K562 (cell line): Measurements from ENCODE around the gene LIFR. TPM values are rescaled to one million over a fixed set of nuclear protein-coding genes. Genes with fewer than 3 reads are reported as not detected.

ENCODE experiments used
- ATAC-seq: fragments of 200-7000 bp; cut with Tn5 transposase; 3 replicates; pipeline ENCODE4 v1.9.1; 2020; ENCODE audit warnings: moderate library complexity
- BruUV-seq: library from RNA; stranded (reverse); fragments of 400-500 nt; replicated peaks from 2 replicates; lab custom pipeline; 2021; lab: Mats Ljungman, UMichigan
- CTCF ChIA-PET: fragments of 300-600 bp; formaldehyde crosslinking; extraction: SDS; loops from one replicate; lab custom pipeline; 2021; ENCODE audit warnings: low intra/inter-chr PET ratio; lab: Yijun Ruan, JAX
- POLR2A ChIA-PET: fragments of 300-600, 350-650 bp; sonication (Branson Sonifier 250); formaldehyde crosslinking; extraction: SDS; loops from one replicate; lab custom pipeline; 2021; ENCODE audit warnings: antibody characterized with exemption, inconsistent platforms; lab: Yijun Ruan, JAX
- DNase-seq, 4 experiments: peaks; one replicate each; pipeline versions ENCODE4 v3.0.0 to v3.0.0-alpha.2; 2011 to 2018; ENCODE audit warnings: low spot score in 3 of 4, mixed read lengths in 3 of 4; ENCODE audit errors: extremely low read depth in 1 of 4
- FAIRE-seq: peaks from 2 replicates; lab custom pipeline; 2011; peaks lifted over from hg19 to GRCh38; lab: Jason Lieb, UNC
- H2AFZ ChIP-seq: 2 replicates; pipeline ENCODE4 v1.6.0; 2011; ENCODE audit warnings: low read depth, low read length, control low read depth, inconsistent platforms
- H3K27ac ChIP-seq: fragments of 200-600 bp; 3 replicates; pipeline ENCODE4 v1.8.0; 2011; ENCODE audit warnings: low read depth, mild to moderate bottlenecking, control low read depth, inconsistent platforms, low read length, moderate library complexity, mixed read lengths; ENCODE audit errors: extremely low read depth
- H3K27me3 ChIP-seq, 2 experiments: fragments of 300-600 bp in 1 of 2; 2 replicates in 1 of 2; 3 replicates in 1 of 2; pipeline versions ENCODE4 v1.6.0 to v1.8.0; 2011; ENCODE audit warnings: inconsistent platforms in 2 of 2, low read length in 2 of 2, mild to moderate bottlenecking in 1 of 2, mixed read lengths in 1 of 2, moderate library complexity in 1 of 2; ENCODE audit not compliant: control insufficient read depth in 2 of 2, insufficient read depth in 2 of 2
- H3K36me3 ChIP-seq: fragments of 300-600 bp; 3 replicates; pipeline ENCODE4 v1.8.0; 2011; ENCODE audit warnings: mild to moderate bottlenecking, low read length, inconsistent platforms; ENCODE audit not compliant: control insufficient read depth, insufficient read depth
- H3K4me1 ChIP-seq, 2 experiments: fragments of 200-600 bp in 1 of 2; replicated peaks in 1 of 2; 2 replicates in 1 of 2; 3 replicates in 1 of 2; pipeline versions ENCODE4 v1.5.1 to v1.8.0; 2011; ENCODE audit warnings: inconsistent platforms in 2 of 2, low read length in 2 of 2, mild to moderate bottlenecking in 1 of 2, mixed read lengths in 1 of 2, moderate library complexity in 1 of 2; ENCODE audit not compliant: control insufficient read depth in 2 of 2, insufficient read depth in 2 of 2
- H3K4me2 ChIP-seq: 2 replicates; pipeline ENCODE4 v1.6.1; 2011; ENCODE audit warnings: low read length, control low read depth, inconsistent platforms, mixed read lengths; ENCODE audit not compliant: insufficient read depth
- H3K4me3 ChIP-seq: fragments of 200-600 bp; sonication (generic), shearing (Covaris generic); 2 replicates; pipeline ENCODE4 v1.5.1; 2016; ENCODE audit warnings: control low read depth, inconsistent platforms
- H3K79me2 ChIP-seq: fragments of 200-600 bp; 3 replicates; pipeline ENCODE4 v1.8.0; 2011; ENCODE audit warnings: low read length, inconsistent platforms; ENCODE audit not compliant: control insufficient read depth, insufficient read depth
- H3K9ac ChIP-seq, 2 experiments: 2 replicates each; pipeline versions ENCODE4 v1.6.0 to v1.6.1; 2011; ENCODE audit warnings: low read depth in 2 of 2, low read length in 2 of 2, control low read depth in 1 of 2, inconsistent platforms in 1 of 2, mild to moderate bottlenecking in 1 of 2, mixed read lengths in 1 of 2; ENCODE audit not compliant: insufficient read depth in 1 of 2
- H3K9me1 ChIP-seq: one replicate; pipeline ENCODE4 v1.6.0; 2011; ENCODE audit warnings: inconsistent platforms, mild to moderate bottlenecking, low read length, moderate library complexity; ENCODE audit not compliant: control insufficient read depth, insufficient read depth
- H3K9me3 ChIP-seq: replicated peaks from 2 replicates; pipeline ENCODE4 v1.5.1; 2011; ENCODE audit warnings: low read depth, low read length, inconsistent platforms; ENCODE audit not compliant: control insufficient read depth, insufficient read depth
- H4K20me1 ChIP-seq: replicated peaks from 2 replicates; pipeline ENCODE4 v1.6.1; 2011; ENCODE audit warnings: low read length, inconsistent platforms, mixed read lengths; ENCODE audit not compliant: control insufficient read depth, insufficient read depth
- DMBX1 ChIP-seq: fragments of 250-450 bp; sonication (Bioruptor Pico); IDR thresholded peaks from 2 replicates; pipeline ENCODE4 v1.8.0; 2022; ENCODE audit warnings: inconsistent platforms, mild to moderate bottlenecking, moderate library complexity, borderline replicate concordance
- FIP1L1 ChIP-seq: fragments of 200-400 bp; formaldehyde crosslinking; IDR thresholded peaks from 2 replicates; pipeline ENCODE4 v1.6.1; 2018; ENCODE audit warnings: mild to moderate bottlenecking, low read depth, low read length; ENCODE audit not compliant: poor library complexity, severe bottlenecking
- KDM5B ChIP-seq: fragments of 200-600 bp; sonication (generic); IDR thresholded peaks from 2 replicates; pipeline ENCODE4 v1.6.1; 2012; ENCODE audit warnings: low read depth, mild to moderate bottlenecking, moderate library complexity, low read length, control low read depth, inconsistent platforms; ENCODE audit not compliant: insufficient replicate concordance
- MGA ChIP-seq: fragments of 450-650 bp; IDR thresholded peaks from 2 replicates; pipeline ENCODE4 v1.6.1; 2016; ENCODE audit warnings: mild to moderate bottlenecking, moderate library complexity
- NFXL1 ChIP-seq: fragments of 450-650 bp; formaldehyde crosslinking; IDR thresholded peaks from 2 replicates; pipeline ENCODE4 v1.4.0; 2021; ENCODE audit warnings: mild to moderate bottlenecking
- PTBP1 ChIP-seq: fragments of 200-400 bp; formaldehyde crosslinking; IDR thresholded peaks from 2 replicates; pipeline ENCODE4 v1.6.1; 2017; ENCODE audit warnings: low read depth, low read length
- RFX7 ChIP-seq: fragments of 250-450 bp; sonication (Bioruptor Pico); IDR thresholded peaks from 2 replicates; pipeline ENCODE4 v1.5.1; 2021; ENCODE audit warnings: mild to moderate bottlenecking
- SMARCA5 ChIP-seq: fragments of 450-650 bp; IDR thresholded peaks from 2 replicates; pipeline ENCODE4 v1.6.1; 2016
- SREBF1 ChIP-seq: fragments of 150-350 bp; IDR thresholded peaks from 2 replicates; pipeline ENCODE4 v1.6.1; 2014; ENCODE audit warnings: antibody characterized with exemption, low read depth, low read length, borderline replicate concordance
- TCF3 ChIP-seq: sonication (generic); formaldehyde crosslinking; IDR thresholded peaks from 2 replicates; pipeline ENCODE4 v1.4.0; 2020; ENCODE audit warnings: mild to moderate bottlenecking, missing genetic modification reagents
- XRCC3 ChIP-seq: fragments of 450-650 bp; IDR thresholded peaks from 2 replicates; pipeline ENCODE4 v1.6.1; 2017; ENCODE audit warnings: mild to moderate bottlenecking, moderate library complexity
- ZNF436 ChIP-seq: fragments of 250-450, 450-650 bp; sonication (Bioruptor Pico); formaldehyde crosslinking; IDR thresholded peaks from 2 replicates; pipeline ENCODE4 v1.7.0; 2020; ENCODE audit warnings: mild to moderate bottlenecking
- ZNF780A ChIP-seq: fragments of 250-450 bp; sonication (Bioruptor Pico); IDR thresholded peaks from 2 replicates; pipeline ENCODE4 v1.5.0; 2021; ENCODE audit warnings: mild to moderate bottlenecking
- WGBS: fragments of 100-300 bp; shearing (Covaris generic); methylation state at CpG from one replicate; pipeline ENCODE4 v1.1.6; 2016; ENCODE audit warnings: low coverage, mixed read lengths; ENCODE audit not compliant: insufficient coverage; ENCODE audit errors: missing lambda C conversion rate; 5-methylcytosine and 5-hydroxymethylcytosine counted together
- in situ Hi-C: fragments of 300-500 bp; cut with MboI; formaldehyde crosslinking; loops from 4 replicates; pipeline ENCODE4 v1.15.0; 2018; ENCODE audit warnings: inconsistent platforms, mixed read lengths
- intact Hi-C: fragments of 100-400 bp; cut with micrococcal nuclease; formaldehyde crosslinking; loops from 2 replicates; pipeline ENCODE4 v1.14.2; 2022
- polyA plus RNA-seq, 8 experiments: library from polyadenylated mRNA; depleted of rRNA in 4 of 8; stranded (reverse) in 5 of 8; unstranded in 3 of 8; fragments of >200 nt; fragmentation: Nextera tagmentation in 2 of 8; fragmentation: Illumina TruSeq in 1 of 8; extraction: Ambion mirVana in 2 of 8; extraction: Trizol in 1 of 8; gene quantifications; 2 replicates each; pipeline versions ENCODE4 v1.2.1 to v1.2.3, GENCODE V29; 2011 to 2014; ENCODE audit warnings: inconsistent platforms in 1 of 8, missing spikeins in 1 of 8
- total RNA-seq, 7 experiments: library from RNA; depleted of rRNA in 6 of 7; stranded (reverse); fragments of >200 nt in 6 of 7; fragmentation: Illumina TruSeq in 2 of 7; extraction: Trizol in 2 of 7; gene quantifications; 2 replicates each; pipeline versions ENCODE4 v1.2.1 to v1.2.3, GENCODE V29; 2011 to 2021; ENCODE audit warnings: low replicate concordance in 1 of 7

LIFR gene
- total and polyA plus RNA-seq, 9 of the 15 experiments (the other 6 are each of a cell fraction or from before 2014, with no cell fraction given), result 0.43 to 5.7 (median 3.3) TPM

GRCh38 chr5:38553001-38553521, 3.4 kb downstream of the LIFR start:
- no peak overlapping the region for H3K9ac ChIP-seq
- no peaks in the 10 kb centered on the region for H3K36me3 ChIP-seq
- intact Hi-C loops (loop anchor here (2.0 kb wide), 1 partner anchor 114 kb away; no protein-coding TSS in a partner anchor), in situ Hi-C loops (no loop called here)
- POLR2A ChIA-PET, result no interaction called here
- peaks cover 3 to 14% of the 10 kb centered on the region in 2 experiments; a peak in 3 of 5 replicates for H3K4me1 ChIP-seq
- FAIRE-seq, result no peak
- H3K9me1 ChIP-seq, result no peaks in the 10 kb centered on the region
- H4K20me1 ChIP-seq, result 0 out of 2 replicates have a peak, but pooled peaks cover 7% of the 10 kb centered on the region
- no peak overlapping the region for H3K4me3 ChIP-seq
- H3K4me2 ChIP-seq, result no peak overlapping the region
- no peak for DNase-seq
- H3K27me3 ChIP-seq, result peaks cover 0 to 5% of the 10 kb centered on the region in 2 experiments; a peak in 2 of 5 replicates
- no peak for ATAC-seq
- H3K27ac ChIP-seq, result no peak overlapping the region
- 0% methylated on average over 2 of the region's 2 CpGs for WGBS
- no peaks in the 10 kb centered on the region for H3K9me3 ChIP-seq
- no peaks in the 10 kb centered on the region for H3K79me2 ChIP-seq
- CTCF ChIA-PET, result interaction anchor here (1.2 kb wide), 1 partner anchor 368 kb away, joined by 3 read pairs; no protein-coding TSS in a partner anchor
- no TSS peak for BruUV-seq
- H2AFZ ChIP-seq, result no peak overlapping the region
- TF ChIP-seq FIP1L1 (no peak), RFX7 (CRISPR knock-in tag) (no peak), ZNF780A (CRISPR knock-in tag) (no peak), MGA (no peak), XRCC3 (no peak), NFXL1 (CRISPR knock-in tag) (no peak), KDM5B (no peak), PTBP1 (no peak), TCF3 (CRISPR knock-in tag) (no peak), DMBX1 (no peak), SMARCA5 (no peak), ZNF436 (CRISPR knock-in tag) (no peak), SREBF1 (no peak)
